Lower leg skin (tissue), 3 donors: ENCODE results near the gene INSL3.
A peak's percentile ranks its signal among the peaks of the same experiment; 100 is the strongest.

Experiments used
- POLR2A ChIP-seq, 2 donors: fragments of 450-650 bp; IDR thresholded peaks; one replicate each; pipeline ENCODE4 v1.6.1; 2016 to 2017; ENCODE audit warnings: antibody characterized with exemption in 2 of 2, mild to moderate bottlenecking in 1 of 2, moderate library complexity in 1 of 2
- TF ChIP-seq, protein P1 (sequence below), 3 donors: fragments of 450-650 bp; IDR thresholded peaks; one replicate each; pipeline ENCODE4 v1.5.1; 2016; ENCODE audit warnings: antibody characterized with exemption in 3 of 3, mild to moderate bottlenecking in 3 of 3, moderate library complexity in 2 of 3

DNA sequence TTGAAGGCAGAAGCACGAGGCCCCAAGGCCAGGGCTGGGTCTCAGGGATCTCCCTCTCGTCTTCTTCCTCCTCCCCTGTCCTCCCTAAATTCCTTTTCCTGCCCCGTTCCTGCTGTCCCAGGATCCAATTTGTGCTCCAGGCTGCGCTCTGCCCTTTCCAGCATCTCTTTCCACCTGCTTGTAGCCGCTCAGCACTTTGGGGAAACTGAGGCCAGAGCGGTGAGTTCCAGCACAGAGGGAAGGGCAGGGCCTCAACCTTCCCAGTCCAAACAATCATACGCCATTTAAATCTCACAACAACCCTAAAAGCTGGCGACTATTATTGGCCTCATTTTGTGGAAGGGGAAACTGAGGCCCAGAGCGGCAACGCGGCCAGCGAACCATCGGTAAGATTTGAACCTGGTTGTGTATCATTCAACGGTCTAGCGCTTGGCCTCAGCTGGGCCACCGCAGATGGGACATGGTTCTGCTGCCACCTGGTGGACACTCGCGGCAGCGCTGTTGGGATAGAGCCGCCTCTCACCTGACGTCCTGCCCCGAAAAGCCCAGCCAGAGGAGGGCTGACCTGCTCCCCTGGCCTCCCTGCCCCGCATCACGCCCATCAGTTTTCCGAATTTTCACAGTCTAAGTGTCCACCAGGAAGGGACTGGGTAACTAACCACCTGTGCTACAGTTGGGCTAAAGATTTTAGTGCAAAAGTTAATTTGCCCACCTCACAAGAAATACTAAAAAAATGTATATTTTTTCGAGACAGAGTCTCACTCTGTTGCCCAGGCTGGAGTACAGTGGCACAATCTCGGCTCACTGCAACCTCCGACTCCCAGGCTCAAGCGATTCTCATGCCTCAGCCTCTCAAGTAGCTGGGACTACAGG lies 34.2 kb upstream of the INSL3 start:
- TF ChIP-seq, protein P1, sequence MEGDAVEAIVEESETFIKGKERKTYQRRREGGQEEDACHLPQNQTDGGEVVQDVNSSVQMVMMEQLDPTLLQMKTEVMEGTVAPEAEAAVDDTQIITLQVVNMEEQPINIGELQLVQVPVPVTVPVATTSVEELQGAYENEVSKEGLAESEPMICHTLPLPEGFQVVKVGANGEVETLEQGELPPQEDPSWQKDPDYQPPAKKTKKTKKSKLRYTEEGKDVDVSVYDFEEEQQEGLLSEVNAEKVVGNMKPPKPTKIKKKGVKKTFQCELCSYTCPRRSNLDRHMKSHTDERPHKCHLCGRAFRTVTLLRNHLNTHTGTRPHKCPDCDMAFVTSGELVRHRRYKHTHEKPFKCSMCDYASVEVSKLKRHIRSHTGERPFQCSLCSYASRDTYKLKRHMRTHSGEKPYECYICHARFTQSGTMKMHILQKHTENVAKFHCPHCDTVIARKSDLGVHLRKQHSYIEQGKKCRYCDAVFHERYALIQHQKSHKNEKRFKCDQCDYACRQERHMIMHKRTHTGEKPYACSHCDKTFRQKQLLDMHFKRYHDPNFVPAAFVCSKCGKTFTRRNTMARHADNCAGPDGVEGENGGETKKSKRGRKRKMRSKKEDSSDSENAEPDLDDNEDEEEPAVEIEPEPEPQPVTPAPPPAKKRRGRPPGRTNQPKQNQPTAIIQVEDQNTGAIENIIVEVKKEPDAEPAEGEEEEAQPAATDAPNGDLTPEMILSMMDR (IDR thresholded peaks at IDR 0.05): peak in 1 of 3 donors; percentile 93
- TF ChIP-seq POLR2A (IDR thresholded peaks at IDR 0.05): no peak
